Measurements from ENCODE around the gene PPP3CA.

Gene PPP3CA

DNA sequence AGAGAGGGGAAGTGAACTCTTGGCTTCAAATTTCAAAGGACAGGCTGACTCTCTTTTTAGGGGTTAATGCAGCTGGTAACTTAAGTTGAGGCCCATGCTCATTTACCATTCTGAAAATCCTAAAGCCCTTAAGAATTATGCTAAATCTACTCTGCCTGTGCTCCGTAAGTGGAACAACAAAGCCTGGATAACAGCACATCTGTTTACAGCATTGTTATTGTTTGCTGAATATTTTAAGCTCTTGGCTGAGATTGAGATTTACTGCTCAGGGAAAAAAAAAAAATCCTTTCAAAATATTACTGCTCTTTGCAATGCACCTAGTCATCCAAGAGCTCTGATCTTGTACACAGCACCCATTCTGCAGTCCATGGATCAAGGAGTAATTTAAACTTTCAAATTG lies 17.7 kb downstream of the PPP3CA start:
- DNase-seq, result no peak

DNA sequence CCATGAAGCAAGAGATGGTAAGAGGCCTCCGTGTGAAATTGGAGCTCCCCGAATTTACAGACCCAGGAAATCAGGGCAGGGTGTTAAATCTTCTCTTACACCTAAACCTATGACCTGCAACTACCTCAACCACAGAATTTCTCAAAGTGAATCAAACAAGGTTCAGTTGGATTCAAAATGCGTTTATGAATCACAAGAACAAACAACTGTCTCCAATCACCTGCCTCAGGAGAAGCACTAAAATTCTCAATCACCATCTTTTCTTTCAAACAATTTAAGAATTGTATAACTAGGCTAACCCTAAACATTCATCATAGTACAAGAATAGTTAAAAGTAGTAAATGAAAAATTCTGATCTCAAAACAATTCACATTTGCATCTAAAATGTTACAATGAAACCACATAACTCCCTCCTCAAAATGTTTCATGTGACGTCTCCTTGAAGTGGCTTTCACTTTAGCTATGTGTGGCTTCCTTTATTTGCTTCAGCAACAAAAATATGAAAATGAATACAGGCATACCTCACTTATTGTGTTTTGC lies 19.2 kb downstream of the PPP3CA start:
- no peak for DNase-seq

DNA sequence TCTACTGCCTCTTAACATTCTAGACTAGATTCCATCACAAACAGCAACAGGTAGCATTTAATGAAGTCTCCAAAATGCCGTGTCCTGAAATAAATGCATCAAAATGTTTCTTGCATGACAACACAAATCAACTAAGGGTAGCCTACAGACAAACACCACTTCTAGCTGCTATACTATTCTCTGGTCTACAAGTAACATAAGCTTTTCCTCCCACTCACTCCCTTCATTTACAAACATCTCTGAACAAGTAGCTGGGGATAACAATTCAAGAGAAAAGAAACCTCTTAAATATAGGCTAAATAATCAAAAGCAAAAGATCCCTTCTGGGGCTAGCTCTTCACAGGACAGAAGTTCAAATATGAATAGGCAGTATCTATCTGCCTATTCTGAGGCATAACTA lies 20.8 kb downstream of the PPP3CA start:
- no peak for DNase-seq

DNA sequence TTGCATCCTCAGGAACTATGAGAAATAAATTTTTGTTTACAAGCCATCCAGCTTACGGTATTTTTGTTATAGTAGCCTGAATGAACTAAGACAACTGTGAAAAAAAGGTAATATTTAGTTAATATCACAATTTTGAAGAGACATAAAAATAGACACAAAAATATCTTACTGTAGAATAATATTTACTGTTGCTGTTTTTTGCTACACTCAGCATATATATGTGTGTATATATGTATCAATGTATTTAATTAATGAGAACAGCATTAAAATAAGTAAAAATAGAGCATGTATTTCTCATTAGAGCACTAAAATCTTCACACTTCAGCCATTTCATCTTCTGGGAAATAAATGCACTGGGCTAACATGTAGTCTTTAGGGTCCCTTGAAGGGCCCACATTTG lies 24.6 kb downstream of the PPP3CA start:
- no peak for DNase-seq

DNA sequence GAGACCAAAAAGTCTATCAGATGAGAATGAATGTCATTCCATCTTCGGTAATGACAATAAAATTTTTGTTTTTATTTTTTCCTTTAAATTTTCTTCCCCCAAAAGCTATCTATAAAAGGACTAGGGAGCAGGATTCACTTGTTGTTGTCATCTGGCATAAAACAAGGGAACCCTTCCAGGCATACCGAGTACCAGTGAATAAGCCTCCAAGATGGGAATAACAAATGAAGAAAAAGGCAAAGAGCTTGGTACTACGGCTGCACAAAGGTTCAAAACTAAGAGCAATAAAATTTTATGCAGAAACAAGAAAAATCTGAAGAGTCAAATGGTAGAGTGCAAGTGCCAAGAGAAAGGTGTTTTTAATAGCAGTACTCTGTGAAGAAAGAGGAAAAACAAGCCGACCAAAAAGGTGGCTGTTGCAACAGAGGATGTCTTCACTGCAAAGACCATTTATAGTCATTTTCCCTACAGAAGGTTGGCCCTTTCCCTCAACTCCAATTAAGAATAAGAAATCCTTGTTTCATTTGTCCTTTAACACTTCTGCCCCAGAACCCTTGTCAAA lies 25.8 kb downstream of the PPP3CA start:
- no peak for DNase-seq

DNA sequence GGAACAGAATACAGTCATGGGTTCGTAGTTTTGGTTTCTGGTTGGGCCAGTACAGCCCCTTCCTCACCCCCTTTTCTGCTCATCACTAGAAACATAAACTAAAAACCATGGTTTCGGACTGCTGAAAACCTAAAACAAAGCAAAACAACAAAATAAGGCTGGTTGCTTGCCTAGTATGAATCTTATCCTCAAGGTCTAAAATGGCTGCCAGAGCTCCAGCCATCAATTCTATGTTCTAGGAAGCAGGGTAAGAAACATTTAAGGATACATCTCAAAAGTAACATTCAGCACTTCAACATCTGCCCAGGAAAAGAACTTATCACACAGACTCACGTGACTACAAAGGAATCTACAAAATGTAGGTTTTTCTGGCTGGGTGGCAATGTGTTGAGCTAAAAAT lies 31.5 kb downstream of the PPP3CA start:
- DNase-seq, result no peak

DNA sequence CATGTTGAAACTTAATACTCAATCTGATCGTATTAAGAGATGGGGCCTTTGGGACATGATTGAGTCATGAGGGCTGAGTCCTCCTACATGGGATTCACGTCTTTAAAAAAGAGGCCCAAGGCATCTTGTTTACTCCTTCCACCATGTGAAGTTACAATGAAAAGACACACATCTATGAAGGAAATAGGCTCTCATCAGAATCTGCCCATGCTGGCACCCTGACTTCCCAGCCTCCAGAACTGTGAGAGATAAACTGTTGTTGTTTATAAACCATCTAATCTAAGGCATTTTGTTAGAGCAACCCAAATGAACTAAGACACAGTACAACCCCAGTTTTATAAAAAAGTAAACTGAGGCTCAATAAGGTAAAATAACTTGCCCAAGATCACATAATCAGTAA lies 32.3 kb downstream of the PPP3CA start:
- no peak for DNase-seq

DNA sequence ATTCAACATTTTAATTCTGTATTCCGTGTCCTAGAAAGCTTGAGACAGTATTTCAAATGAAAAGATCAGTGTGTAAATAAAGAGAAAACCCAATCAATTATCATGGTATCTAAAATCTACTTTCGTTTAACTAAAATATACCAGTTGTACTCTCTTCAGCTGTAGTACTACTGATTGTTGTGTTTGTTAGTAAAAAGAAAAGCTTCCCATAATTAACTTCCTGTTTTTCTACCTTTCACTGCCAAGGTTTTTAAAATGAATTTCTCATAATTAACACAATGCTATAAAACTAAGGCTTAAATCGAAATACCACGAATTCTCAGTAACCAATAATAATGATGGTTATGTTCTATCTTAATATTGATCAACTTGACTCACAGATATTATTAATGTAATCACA lies 37.4 kb downstream of the PPP3CA start:
- no peak for DNase-seq

DNA sequence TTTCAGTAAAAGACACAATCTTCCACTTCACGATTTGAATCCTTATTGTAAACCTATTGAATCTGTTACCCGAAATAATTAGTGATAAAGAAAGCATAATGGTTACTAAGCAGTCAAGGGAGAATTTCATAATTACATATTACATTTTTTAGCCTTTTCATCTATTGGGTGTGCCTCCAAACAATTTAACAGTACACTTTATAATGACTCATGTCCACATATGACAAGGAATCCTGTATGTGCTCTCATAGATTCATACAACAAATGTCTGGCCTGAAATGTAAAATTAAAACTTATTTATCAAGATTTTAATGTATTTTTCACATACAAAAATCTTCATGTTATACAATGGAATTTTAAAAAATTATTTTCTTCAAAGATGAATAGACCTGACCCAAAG lies 39.4 kb downstream of the PPP3CA start:
- DNase-seq, result no peak

DNA sequence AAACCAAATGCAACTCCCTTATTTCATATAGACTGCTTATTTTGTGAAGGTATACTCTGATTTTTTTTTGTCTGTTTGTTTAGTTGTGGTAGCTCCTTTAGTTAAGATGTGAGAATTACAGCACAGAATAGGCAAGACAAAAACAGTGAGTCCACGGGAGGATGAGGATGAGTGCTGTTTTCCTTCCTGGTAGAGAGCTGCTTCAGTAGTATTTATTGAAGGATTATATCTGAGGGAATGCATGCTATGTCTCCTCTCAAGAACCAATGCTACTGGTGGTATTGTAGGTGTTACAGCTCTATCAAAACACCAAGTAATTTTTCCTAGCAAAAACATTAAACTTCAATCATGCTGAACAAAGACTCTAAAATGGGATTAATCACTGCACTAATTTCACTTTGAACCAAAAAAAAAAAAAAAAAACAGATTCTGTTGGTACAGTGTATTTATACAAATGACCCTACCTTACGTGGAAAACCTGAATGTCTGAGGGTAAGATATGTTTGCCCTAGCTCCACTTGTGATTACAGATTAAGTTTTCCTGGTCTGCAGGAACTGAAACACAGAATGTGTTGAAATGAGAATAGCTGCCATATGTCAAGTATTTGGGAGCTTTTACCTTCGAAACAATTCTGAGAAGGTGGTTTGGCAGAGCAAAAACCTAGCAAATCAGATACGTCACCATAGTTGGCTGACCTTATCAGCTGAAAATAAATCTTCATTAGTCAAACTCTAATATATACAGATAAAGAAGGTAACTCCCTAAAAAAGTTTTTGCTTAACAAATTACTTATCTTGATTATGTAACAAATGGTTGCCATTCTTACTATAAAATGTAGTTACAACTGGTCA lies 40.3 kb downstream of the PPP3CA start:
- DNase-seq, result no peak

DNA sequence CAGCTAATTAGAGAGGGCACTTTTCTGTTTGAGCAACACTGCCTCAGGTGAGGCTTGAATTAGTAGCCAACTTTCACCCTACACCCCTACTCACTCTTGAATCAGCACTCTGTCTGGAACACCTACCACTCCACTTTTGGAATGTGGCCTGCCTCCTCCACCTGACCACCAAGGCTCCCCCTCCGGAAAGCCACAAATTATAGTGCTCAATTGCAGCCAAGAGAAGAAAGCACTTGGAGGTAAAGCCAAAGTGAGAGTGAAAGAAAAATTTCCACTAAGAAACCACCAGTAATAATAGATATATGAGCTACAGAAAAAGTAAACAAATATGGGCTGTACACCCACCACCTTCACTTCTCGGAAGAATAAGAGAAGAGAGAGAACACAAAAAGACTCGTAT lies 41.1 kb downstream of the PPP3CA start:
- DNase-seq, result no peak

DNA sequence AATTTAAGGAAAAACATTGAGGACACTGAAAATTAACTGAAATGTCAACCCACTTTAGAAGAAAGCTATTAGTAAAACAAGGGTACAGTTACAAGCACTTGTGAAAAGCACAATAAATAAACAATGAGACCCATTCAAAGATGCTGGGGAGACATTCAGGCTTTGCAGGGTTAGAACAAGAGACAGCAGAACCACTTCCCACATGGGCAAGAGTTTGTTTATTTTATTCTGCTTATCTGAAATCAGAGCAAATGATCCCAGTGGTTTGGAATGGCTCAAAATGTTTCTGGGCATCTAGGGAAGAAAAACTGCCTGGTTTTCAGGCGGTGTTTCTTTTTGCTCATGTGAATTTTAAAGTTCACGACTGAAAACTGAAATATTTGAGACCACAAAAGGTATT lies 42.4 kb downstream of the PPP3CA start:
- DNase-seq, result no peak

DNA sequence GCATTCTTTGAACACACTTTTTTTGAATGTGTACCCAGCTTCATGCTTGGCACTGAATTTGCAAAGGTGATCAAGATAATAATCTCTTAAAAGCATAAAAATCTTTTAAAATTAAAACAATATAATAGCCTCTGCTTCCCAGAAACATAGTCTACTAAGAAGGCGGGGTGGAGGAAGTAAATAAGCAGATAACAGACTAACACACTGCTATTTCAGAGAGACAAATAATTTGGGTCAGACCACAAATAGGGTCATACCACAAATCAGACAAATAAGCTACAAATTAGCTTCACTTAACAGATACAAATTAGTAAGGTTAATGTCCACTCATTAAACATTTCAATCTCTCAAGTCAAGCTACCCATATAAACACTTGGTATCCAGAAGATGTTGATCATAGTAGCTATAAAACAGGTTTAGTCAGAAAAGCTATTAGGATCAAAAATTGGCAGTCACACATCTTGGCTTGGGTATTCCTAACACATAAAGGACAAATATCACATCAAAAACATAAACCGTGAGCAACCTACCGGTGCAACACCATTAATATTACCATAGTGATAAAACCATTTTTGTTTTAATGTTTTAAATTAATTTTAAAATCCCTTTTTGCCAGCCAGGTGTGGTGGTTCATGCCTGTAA lies 47.3 kb downstream of the PPP3CA start:
- DNase-seq, result no peak

DNA sequence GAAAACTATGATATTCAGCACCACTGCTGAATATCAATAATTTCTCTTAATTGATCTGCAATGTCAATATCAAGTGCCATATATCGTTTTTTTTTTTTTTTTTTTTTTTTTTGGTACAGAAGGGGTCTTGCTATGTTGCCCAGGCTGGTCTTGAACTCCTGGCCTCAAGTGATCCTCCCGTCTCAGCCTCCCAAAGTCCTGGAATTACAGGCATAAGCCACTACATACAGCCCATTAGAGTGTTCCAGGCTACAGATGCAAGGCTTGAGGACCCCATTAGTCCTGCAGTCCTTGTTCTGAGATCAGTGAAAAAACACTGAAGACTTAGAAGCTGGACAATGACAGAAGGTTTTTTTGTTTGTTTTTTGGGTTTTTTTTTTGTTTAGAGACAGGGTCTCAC lies 48.3 kb downstream of the PPP3CA start:
- no peak for DNase-seq

DNA sequence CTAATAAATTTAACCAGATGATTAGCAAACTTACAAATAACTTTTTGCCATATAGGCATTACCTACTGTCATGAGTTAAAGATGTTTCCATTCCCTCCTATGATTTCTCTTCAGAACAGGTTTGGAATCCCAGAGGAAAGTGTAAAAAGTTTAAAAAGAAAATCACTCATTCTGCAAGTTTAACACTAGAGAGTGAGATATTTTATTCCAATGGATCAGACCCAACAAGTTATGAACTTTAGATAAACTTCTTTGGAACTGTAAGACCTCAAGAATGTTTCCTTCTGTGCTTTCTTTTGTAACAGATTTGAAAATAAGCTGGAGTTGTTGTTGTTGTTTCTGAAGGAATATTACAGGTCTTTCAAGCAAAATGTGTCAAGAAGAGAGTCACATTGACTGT lies 51.6 kb downstream of the PPP3CA start:
- no peak for DNase-seq

DNA sequence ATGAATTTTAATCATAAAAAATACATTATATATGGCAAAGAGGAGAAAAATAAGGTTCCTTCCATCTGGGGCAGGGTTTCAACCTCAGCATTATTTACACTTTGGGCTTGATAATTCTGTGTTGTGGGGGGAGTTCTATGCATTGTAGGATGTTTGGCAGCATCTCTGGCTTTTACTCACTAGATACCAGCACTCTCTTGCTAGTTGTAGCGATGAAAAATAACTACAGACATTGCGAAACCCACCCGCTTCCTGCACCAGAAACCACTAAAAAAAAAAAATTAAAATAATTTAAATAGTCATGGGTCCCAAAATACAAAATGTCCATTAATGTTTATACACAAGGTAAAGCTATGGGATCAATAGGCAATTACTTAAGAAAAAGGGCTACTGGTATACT lies 52.7 kb downstream of the PPP3CA start:
- DNase-seq, result no peak

DNA sequence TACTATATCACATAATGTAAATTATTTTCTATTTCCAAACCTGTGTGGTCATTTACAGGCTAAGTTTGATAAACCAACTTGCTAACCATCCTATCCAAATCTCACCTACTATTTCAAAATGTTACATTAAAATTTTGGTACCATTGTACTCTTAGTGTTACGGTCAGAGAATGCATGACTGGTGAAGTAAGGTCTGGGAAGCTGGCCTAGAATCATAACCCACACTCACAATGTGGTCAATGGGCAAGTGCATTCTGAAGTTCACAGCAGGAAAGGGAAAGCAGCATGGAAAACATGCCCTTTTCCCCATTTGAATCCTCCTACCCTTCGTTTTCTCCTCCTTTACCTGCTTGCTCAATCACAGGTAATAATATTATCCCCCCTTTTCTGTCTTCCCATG lies 54.4 kb downstream of the PPP3CA start:
- DNase-seq, result no peak

DNA sequence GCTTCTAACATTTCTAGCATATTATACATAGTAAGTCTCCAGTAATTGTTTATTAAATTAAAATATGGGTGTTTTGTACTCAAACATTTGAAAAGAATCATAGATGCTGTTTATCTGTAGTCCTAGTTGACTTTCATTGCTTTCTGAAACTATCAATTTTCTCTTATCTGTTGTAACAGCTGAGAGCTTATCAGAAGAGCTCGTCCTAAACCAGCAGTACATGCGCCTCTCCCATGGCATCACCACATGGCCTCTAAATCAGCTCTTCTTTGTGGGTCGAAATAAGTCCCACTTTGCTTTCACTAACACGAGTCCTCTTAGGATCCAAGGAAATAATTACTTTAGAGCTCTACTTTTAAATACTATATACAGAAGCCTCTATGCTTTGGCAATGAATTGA lies 55.1 kb downstream of the PPP3CA start:
- no peak for DNase-seq

DNA sequence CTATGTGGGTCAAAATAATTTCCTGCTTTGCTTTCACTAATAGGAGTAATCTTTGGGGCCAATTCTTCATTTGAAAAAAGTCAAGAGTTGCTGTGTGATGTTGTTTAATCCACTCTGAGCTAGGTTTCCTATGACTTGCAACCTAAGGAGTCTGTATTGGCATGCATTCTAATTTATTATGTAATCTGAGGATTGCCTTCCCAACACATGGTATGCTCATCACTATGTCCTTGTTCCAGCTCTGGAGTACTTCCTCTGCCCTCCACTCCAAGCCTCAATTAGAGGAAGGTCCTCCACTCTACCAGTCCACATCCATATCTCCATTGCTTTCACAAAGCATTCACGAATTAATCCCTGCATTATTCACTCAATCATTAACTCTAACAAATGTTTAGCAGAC lies 56.1 kb downstream of the PPP3CA start:
- no peak for DNase-seq

DNA sequence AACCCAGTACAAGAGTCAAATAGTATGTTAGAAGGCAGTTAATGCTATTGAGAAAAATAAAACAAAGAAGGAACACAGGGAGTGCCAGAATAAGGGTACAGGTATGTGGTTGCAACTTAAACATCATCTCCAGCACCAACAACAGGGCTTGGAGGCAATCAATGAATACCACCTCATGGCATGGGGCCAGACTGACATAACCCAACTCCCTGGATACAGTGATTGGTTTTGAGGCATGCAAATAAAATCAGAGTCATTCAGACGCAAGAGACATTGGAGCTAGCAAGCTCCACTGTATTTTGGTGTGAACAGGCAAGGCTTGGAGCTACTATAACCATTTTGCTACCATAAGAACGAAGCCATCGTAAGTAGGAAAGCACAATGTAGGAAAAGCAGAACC lies 56.7 kb downstream of the PPP3CA start:
- no peak for DNase-seq

DNA sequence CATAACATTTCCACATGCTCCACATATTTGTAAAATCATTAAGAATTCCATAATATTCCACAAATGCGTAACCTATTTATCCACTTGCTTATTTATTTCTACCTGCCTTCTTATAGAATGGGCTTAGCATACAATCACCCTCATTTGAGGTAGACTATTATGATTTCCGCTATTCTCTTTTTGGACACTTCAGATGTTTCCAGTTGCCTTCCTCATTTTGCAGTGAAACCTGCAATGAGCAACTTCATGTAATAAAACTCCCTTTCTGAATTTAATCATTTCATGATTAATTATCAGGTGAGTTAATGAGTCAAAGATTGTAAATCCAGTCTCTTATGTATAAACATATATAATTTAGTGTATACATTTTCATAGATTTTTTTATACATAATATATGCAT lies 58.0 kb downstream of the PPP3CA start:
- no peak for DNase-seq

DNA sequence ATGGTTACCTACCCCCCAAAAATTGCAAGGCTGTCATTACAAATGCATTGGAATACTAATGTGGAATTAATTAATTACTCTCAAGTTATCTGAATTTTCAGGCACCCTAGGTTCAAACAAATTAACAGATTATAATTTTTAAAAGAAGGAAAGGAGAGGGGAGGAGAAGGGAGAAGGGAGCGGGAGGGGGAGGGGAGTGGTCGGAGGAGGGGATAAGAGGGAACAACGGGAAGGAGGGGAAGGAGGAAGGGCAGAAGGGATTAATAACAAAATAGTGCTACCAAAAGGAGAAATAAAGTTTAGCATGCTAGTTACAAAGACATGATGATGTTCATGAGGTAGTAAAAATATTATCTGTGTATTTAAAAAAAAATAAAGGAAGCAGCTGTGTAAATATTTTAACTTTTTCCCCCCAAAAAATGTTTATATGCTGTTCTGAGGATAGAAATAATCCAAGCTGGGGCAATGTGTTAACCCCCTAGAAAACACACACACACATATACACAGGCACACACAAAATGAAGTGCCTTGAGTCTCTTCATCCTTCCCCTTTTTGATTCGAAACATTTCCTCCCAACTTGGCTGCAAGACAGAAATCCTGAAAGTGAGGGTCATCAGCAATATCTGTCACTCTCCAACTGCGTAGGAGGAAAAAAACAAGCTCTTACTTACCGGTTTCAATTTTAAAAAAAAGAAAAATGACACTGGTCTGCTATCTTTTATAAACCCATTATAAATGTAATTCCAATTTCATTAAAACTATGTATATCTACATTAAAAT lies 58.8 kb downstream of the PPP3CA start:
- DNase-seq, result no peak

DNA sequence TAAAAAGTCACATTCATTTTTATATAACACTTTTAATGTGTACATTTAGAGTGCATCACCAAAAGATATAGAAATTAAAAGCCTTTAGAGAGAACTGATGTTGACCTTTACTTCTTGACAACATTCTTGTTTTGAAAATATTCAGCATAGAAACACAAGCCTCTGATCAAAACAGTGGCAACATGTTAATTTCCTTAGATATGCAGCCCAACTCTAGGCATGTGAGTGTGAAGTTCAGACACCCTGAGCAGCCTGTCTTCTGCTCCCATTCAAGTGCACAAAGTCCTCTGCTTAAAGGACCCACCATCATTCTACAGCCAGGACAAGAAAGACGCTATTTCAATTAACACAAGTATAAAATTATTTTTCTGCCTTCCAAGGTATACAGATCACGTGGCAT lies 60.0 kb downstream of the PPP3CA start:
- DNase-seq, result no peak

Data from NCI-H1694 treated with DMSO at 0.1 percent for 48 hours (cell line).